ACC112 (cell line): ENCODE data around the gene GATA5.

Experiments
- H2AFZ ChIP-seq: fragments of 200-600 bp; sonication (generic); one replicate; pipeline ENCODE4 v1.6.0; 2017; ENCODE audit warnings: antibody characterized with exemption, low read length; ENCODE audit not compliant: unreplicated experiment
- H3K27ac ChIP-seq: fragments of 200-600 bp; sonication (generic); 2 replicates; pipeline ENCODE4 v1.5.1; 2014; ENCODE audit warnings: low read depth, mild to moderate bottlenecking, antibody characterized with exemption, low read length, moderate library complexity
- H3K27me3 ChIP-seq: fragments of 200-600 bp; sonication (generic); 2 replicates; pipeline ENCODE4 v1.6.1; 2014; ENCODE audit warnings: mild to moderate bottlenecking, antibody characterized with exemption, low read length, moderate library complexity, mixed read lengths; ENCODE audit not compliant: insufficient read depth
- H3K36me3 ChIP-seq: fragments of 200-600 bp; sonication (generic); 2 replicates; pipeline ENCODE4 v1.6.1; 2016; ENCODE audit warnings: mild to moderate bottlenecking, antibody characterized with exemption, low read length, moderate library complexity, mixed read lengths; ENCODE audit not compliant: insufficient read depth
- H3K4me1 ChIP-seq: fragments of 200-600 bp; sonication (generic); one replicate; pipeline ENCODE4 v1.6.1; 2016; ENCODE audit warnings: low read length, mixed read lengths; ENCODE audit not compliant: insufficient read depth, unreplicated experiment, control insufficient read depth
- H3K4me3 ChIP-seq: fragments of 200-600 bp; sonication (generic); 2 replicates; pipeline ENCODE4 v1.5.1; 2014; ENCODE audit warnings: mild to moderate bottlenecking, low read depth, low read length
- H3K79me2 ChIP-seq: fragments of 200-600 bp; sonication (generic); one replicate; pipeline ENCODE4 v1.6.0; 2016; ENCODE audit warnings: low read length; ENCODE audit not compliant: control insufficient read depth, unreplicated experiment, insufficient read depth

GATA5 gene

DNA sequence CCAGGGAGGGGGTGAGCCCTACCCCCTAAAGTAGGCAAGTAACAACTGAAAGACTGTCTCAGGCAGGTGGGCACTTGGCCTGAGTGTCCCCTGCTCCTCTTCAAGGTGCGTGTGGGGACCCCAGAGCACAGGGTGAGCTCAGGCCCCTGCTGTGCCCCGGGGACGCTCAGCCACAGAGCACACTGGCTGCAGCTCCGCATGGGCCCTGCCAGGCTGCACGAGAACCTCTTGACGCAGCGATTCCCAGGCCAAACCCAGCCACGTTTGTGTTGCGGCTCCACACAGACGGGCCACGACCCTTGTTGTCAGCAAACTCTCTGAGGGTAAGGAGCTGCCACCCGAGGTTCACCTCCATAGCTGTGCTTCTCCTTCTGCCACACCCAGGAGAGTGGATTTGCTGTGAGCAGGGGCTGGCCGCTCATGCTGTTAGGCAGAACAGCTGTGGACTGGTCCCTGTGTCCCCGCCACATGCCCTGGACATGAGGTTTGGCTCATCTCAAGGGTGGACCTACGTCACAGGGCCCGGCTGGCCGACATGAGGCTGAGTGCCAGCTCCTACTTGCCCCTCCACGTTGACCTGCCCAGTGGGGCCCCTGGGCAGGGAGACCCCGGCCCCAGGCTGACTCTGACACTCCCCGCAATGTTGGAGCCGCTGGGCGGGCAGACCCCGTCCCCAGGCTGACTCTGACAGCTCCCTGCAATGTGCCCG, 29.7 kb upstream of the GATA5 start:
- no peak overlapping the region for H3K27ac ChIP-seq
- H3K79me2 ChIP-seq: no peaks in the 10 kb centered on the region
- H3K4me1 ChIP-seq: no peaks in the 10 kb centered on the region
- H3K36me3 ChIP-seq: no peaks in the 10 kb centered on the region
- no peaks in the 10 kb centered on the region for H3K27me3 ChIP-seq
- H2AFZ ChIP-seq: no peak overlapping the region
- no peak overlapping the region for H3K4me3 ChIP-seq

DNA sequence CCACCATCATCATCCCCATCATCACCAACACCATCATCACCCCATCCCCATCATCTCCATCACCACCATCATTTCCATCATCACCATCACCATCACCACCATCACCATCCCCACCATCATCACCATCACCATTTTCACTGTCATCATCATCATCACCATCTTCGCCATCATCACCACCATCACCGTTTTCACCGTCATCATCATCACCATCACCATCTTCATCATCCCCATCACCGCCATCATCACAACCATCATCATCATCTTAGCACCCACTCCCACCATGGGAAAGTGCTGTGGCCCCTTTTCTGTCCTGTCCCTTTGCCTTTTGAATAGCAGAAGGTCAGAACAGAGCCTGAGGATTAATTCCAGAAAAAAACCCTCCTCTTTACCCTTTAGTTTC, 28.5 kb upstream of the GATA5 start:
- Histone ChIP-seq H2AFZ (no peak overlapping the region), H3K4me3 (no peak overlapping the region), H3K79me2 (no peaks in the 10 kb centered on the region), H3K36me3 (no peaks in the 10 kb centered on the region), H3K4me1 (no peaks in the 10 kb centered on the region), H3K27ac (no peak overlapping the region), H3K27me3 (no peaks in the 10 kb centered on the region)

DNA sequence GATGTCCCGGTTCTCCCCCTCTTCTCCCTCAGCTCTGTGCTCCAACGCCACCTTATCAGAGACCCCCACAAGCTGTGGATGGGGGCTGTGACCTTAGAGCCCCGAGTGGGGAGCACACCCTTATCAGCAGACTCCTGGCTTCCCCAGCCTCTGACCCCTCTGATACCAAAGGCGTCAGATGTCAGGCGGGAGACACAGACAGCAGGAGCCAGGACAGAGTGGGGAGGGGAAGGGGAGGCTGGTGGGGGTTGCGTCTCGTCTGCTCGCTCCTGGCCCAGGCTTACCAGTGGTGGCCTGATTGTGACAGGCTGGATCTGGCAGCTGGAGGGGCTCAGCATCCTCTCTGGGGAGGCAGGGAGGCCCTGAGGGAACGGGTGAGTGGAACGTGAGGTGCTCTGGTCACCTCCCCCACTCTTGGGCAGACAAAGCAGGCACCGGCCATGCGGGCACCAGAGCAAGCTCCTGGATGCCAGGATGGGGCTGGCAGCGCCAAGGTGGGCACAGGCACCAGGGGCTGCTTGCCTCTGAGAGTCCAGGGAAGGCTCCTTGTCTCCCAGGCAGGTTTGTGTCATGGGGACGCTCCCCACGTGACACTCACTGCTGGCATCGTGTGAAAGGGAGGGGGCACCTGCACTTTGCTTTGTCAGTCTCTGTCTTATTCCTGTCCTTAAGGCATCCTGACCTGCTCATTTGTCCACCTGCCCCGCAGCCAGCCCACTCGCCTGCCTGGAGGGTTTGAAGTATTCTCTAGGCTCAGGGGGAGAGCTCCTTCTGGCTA, 27.8 kb upstream of the GATA5 start:
- no peaks in the 10 kb centered on the region for H3K27me3 ChIP-seq
- no peak overlapping the region for H3K27ac ChIP-seq
- no peaks in the 10 kb centered on the region for H3K79me2 ChIP-seq
- no peaks in the 10 kb centered on the region for H3K36me3 ChIP-seq
- no peak overlapping the region for H3K4me3 ChIP-seq
- H3K4me1 ChIP-seq: no peaks in the 10 kb centered on the region
- H2AFZ ChIP-seq: no peak overlapping the region

DNA sequence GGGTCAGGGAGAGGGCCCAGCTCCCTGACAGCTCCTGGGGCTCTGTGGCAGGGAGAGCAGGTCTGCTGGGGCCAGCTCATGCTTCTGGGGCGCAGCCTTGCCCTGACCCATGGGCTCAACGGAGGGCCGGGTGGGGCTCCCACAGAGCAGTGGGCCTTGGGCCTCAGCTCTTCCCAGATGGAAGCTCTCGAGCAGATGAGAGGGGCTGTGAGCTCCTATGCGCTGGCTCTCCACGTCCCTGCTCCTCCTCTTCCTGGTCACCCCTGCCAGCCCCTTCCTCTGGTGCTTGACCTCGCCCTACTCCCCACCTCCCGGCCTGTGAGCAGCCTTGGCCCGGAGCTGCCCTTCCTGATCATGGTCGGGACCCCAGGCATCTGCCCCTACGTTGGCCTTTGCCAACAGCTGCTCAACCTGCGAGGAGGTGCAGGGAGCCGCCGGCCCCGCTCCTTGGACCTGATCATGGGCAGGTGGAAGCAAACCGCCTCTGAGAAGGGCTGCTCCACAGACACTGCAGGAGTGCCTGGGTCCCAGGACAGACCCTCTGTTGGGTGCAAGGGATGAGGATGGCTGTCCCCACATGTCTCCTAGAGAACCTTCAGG, 26.8 kb upstream of the GATA5 start:
- Histone ChIP-seq H3K27ac (no peak overlapping the region), H3K4me3 (no peak overlapping the region), H3K79me2 (no peaks in the 10 kb centered on the region), H3K36me3 (no peaks in the 10 kb centered on the region), H2AFZ (no peak overlapping the region), H3K4me1 (no peaks in the 10 kb centered on the region), H3K27me3 (no peaks in the 10 kb centered on the region)

DNA sequence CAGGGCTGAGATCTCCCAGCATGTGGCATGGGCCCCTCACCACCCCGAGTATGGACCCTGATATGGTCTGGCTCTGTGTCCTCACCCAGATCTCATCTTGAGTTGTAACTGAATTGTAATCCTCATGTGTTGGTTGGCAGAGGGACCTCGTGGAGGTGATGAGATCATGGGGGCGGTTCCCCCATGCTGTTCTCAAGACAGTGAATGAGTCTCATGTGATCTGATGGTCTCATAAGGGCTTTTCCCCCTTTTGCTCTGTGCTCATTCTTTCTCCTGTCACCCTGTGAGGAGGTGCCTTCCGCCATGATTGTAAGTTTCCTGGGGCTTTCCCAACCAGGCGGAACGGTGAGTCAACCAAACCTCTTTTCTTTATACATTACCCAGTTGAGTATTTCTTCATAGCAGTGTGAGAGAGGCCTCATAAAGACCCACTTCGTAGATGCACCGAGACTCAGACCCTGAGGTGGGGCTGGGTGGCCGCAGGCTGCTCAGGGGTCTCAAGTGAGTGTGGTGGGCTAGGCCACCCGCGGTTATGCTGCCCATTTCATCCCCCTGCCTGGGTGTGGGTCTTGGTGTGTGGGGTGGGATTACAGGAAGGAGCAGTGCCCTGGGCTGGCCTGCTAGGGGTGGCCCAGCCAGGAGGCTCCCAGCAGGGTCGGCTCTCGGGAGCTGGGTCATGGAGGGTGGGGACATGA, 26.2 kb upstream of the GATA5 start:
- no peak overlapping the region for H3K4me3 ChIP-seq
- no peaks in the 10 kb centered on the region for H3K27me3 ChIP-seq
- no peak overlapping the region for H2AFZ ChIP-seq
- no peaks in the 10 kb centered on the region for H3K4me1 ChIP-seq
- H3K27ac ChIP-seq: no peak overlapping the region
- H3K36me3 ChIP-seq: no peaks in the 10 kb centered on the region
- no peaks in the 10 kb centered on the region for H3K79me2 ChIP-seq

DNA sequence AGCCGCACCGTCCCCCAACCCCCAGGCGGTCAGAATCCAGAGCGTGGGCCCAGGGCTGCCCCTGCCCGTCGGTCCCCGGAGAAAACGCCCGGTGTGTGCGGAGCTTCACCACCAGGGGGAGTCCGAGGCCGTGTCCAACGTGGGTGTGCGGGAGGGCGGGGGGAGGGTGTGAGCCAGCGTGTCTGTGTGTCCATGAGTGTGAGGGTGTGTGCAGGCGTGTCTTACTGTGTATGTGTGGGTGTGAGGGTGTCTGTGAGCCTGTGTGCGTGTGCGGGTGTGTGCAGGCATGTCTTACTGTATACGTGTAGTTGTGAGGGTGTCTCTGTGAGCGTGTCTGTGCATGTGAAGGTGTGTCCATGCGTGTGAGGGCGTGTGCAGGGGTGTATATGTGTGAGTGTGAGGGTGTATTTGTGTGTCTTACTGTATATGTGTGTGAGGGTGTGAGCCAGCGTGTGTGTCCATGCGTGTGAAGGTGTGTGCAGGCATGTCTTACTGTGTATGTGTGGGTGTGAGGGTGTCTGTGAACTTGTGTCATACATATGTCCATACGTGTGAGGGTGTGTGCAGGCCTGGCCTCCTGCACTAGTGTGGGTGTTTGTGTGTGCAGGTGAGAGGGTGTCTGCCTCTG, 24.6 kb upstream of the GATA5 start:
- H3K36me3 ChIP-seq: no peaks in the 10 kb centered on the region
- no peaks in the 10 kb centered on the region for H3K4me1 ChIP-seq
- no peaks in the 10 kb centered on the region for H3K27me3 ChIP-seq
- H2AFZ ChIP-seq: no peak overlapping the region
- H3K4me3 ChIP-seq: no peak overlapping the region
- H3K27ac ChIP-seq: no peak overlapping the region
- no peaks in the 10 kb centered on the region for H3K79me2 ChIP-seq

DNA sequence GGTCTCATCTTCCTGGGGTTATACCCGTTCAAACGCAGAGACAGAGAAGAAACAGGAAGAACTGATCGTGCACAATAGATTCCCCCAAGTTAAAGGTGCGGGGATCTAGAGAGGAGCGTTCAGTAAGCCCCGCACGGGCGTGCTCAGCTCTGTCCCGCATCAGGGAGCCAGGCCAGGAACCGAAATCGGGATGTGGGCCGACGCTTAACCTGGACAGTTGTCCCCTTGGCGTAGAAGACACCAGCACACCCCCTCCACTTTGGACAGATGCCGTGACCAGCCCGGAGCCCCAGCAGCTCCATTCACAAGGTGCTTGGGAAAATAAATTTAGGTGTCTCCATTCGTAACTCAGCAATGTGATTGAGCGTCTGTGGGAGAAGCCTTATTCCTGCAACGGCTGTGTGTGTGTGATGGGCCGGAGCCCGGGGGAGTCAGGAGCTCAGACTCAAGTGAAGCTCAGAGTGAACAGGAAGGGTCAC, 24.0 kb upstream of the GATA5 start:
- Histone ChIP-seq H3K4me3 (no peak overlapping the region), H3K27ac (no peak overlapping the region), H3K79me2 (no peaks in the 10 kb centered on the region), H3K27me3 (no peaks in the 10 kb centered on the region), H3K4me1 (no peaks in the 10 kb centered on the region), H2AFZ (no peak overlapping the region), H3K36me3 (no peaks in the 10 kb centered on the region)

DNA sequence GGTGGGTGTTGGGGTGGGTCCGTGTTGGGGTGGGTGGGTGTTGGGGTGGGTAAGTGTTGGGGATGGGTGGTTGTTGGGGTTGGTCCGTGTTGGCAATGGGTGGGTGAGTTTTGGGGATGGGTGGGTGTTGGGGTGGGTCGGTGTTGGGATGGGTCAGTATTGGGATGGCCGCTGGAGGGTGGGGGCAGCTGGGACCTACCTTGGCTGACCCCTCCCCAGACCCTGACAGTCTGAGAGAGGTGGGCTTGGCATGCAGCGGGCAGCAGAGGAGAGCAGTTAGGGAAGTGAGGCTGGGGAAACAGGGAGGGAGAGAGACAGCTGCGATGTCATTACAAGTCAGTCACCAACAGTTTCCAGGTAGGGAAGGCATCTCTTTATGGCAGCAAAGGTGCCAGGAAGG, 23.1 kb upstream of the GATA5 start:
- Histone ChIP-seq H2AFZ (no peak overlapping the region), H3K27ac (no peak overlapping the region), H3K4me3 (no peak overlapping the region), H3K4me1 (no peaks in the 10 kb centered on the region), H3K27me3 (no peaks in the 10 kb centered on the region), H3K36me3 (no peaks in the 10 kb centered on the region), H3K79me2 (no peaks in the 10 kb centered on the region)

DNA sequence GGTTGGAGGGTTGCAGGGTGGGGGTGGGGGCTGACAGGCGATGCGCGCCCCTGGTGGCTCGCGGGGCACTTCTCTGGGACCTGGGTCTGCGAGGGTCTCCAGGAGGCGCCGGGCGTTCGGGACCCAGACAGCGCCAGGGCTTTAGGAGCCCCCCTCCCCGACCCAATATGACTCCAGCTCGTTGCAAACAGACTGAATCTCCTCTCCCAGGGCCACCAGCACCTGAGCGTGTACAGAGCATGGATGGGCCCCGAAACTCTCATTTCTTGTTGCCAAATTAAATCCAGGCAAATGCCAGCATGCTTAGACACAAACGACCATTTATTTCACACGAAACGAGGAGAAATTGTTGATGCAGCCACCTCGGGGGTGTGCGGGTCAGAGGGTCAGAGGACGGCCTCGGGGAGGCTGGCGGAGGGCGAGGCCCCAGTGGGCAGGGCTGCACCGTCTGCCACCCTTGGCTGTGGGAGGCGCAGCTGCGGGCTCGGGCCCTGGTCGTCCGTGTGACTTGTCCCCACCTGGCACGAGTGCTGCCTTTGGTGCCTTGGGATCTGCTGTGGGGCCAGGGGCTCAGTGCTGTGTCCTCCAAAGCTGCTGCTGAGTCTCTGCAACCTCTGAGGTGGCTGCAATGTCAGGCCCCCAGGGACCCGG, 20.9 kb upstream of the GATA5 start:
- Histone ChIP-seq H2AFZ (no peak overlapping the region), H3K27me3 (no peaks in the 10 kb centered on the region), H3K36me3 (no peaks in the 10 kb centered on the region), H3K4me3 (no peak overlapping the region), H3K79me2 (no peaks in the 10 kb centered on the region), H3K27ac (no peak overlapping the region), H3K4me1 (no peaks in the 10 kb centered on the region)
